WTC11 (cell line): ENCODE data around the gene TRIM25. TPM values are rescaled to one million over a fixed set of nuclear protein-coding genes. Genes with fewer than 3 reads are reported as not detected.

ENCODE experiments used
- ATAC-seq: fragments of 200-7000 bp; cut with Tn5 transposase; 2 replicates; pipeline ENCODE4 v1.10.0; 2021; ENCODE audit warnings: mild to moderate bottlenecking, moderate library complexity
- CTCF ChIA-PET: fragments of 300-600 bp; sonication (Branson Sonifier 250); formaldehyde crosslinking; loops from one replicate; lab custom pipeline; 2021; ENCODE audit warnings: antibody characterized with exemption; lab: Charles Lee
- POLR2A ChIA-PET: fragments of 350-600 bp; sonication (Branson Sonifier 250); formaldehyde crosslinking; loops from one replicate; lab custom pipeline; 2021; ENCODE audit warnings: antibody characterized with exemption; lab: Charles Lee
- DNase-seq: peaks from one replicate; pipeline ENCODE4 v3.0.0; 2021; ENCODE audit warnings: low spot score
- H3K27ac Mint-ChIP-seq: 2 replicates; pipeline ENCODE4 v1.8.0; 2021; ENCODE audit warnings: mixed read lengths
- H3K27me3 Mint-ChIP-seq: 2 replicates; pipeline ENCODE4 v1.8.0; 2021; ENCODE audit warnings: low read depth, mild to moderate bottlenecking, moderate library complexity, mixed read lengths
- H3K36me3 Mint-ChIP-seq: 2 replicates; pipeline ENCODE4 v1.8.0; 2021; ENCODE audit warnings: mixed read lengths
- H3K4me1 Mint-ChIP-seq: 2 replicates; pipeline ENCODE4 v1.8.0; 2022; ENCODE audit warnings: mixed read lengths
- H3K4me3 Mint-ChIP-seq: 2 replicates; pipeline ENCODE4 v1.8.0; 2021; ENCODE audit warnings: mild to moderate bottlenecking, moderate library complexity, mixed read lengths
- H3K9me3 Mint-ChIP-seq: 2 replicates; pipeline ENCODE4 v1.8.0; 2021; ENCODE audit warnings: mixed read lengths
- CBFB ChIP-seq: sonication (generic); formaldehyde crosslinking; IDR thresholded peaks from 2 replicates; pipeline ENCODE4 v1.8.1; 2022; ENCODE audit warnings: mild to moderate bottlenecking, low read depth, missing genetic modification reagents
- FOXK1 ChIP-seq: sonication (generic); formaldehyde crosslinking; IDR thresholded peaks from 2 replicates; pipeline ENCODE4 v1.8.0; 2022; ENCODE audit warnings: mild to moderate bottlenecking, moderate library complexity, missing genetic modification reagents
- HMGA2 ChIP-seq: fragments of 250-450 bp; sonication (Bioruptor Pico); IDR thresholded peaks from 2 replicates; pipeline ENCODE4 v1.4.0; 2021; ENCODE audit warnings: mild to moderate bottlenecking, moderate library complexity
- KAT7 ChIP-seq: sonication (generic); formaldehyde crosslinking; IDR thresholded peaks from 2 replicates; pipeline ENCODE4 v1.8.1; 2023; ENCODE audit warnings: missing genetic modification reagents, mild to moderate bottlenecking, borderline replicate concordance
- MYBL2 ChIP-seq: sonication (generic); formaldehyde crosslinking; IDR thresholded peaks from 2 replicates; pipeline ENCODE4 v1.8.1; 2023; ENCODE audit warnings: mild to moderate bottlenecking, moderate library complexity, missing genetic modification reagents
- RORB ChIP-seq: fragments of 250-450 bp; sonication (Bioruptor Pico); IDR thresholded peaks from 2 replicates; pipeline ENCODE4 v1.9.0; 2021; ENCODE audit warnings: mild to moderate bottlenecking
- SOX15 ChIP-seq: fragments of 250-450 bp; sonication (Bioruptor Pico); IDR thresholded peaks from 2 replicates; pipeline ENCODE4 v1.9.0; 2021; ENCODE audit warnings: mild to moderate bottlenecking
- ZBTB21 ChIP-seq: sonication (generic); formaldehyde crosslinking; IDR thresholded peaks from 2 replicates; pipeline ENCODE4 v1.8.1; 2023; ENCODE audit warnings: mild to moderate bottlenecking, missing genetic modification reagents, borderline replicate concordance
- ZNF138 ChIP-seq: sonication (generic); formaldehyde crosslinking; conservative IDR thresholded peaks from 2 replicates; pipeline ENCODE4 v1.8.1; 2022; ENCODE audit warnings: mild to moderate bottlenecking, moderate library complexity, missing genetic modification reagents
- ZNF232 ChIP-seq: sonication (generic); formaldehyde crosslinking; IDR thresholded peaks from 2 replicates; pipeline ENCODE4 v1.8.0; 2022; ENCODE audit warnings: mild to moderate bottlenecking, missing genetic modification reagents
- ZNF416 ChIP-seq: fragments of 250-450 bp; sonication (Bioruptor Pico); IDR thresholded peaks from 2 replicates; pipeline ENCODE4 v1.9.0; 2021; ENCODE audit warnings: mild to moderate bottlenecking, inconsistent platforms
- total RNA-seq: library from RNA; stranded (reverse); gene quantifications from 3 replicates; pipeline ENCODE4 v1.2.3, GENCODE V29; 2021
- TF ChIP-seq, protein P1 (sequence below): sonication (generic); formaldehyde crosslinking; IDR thresholded peaks from 2 replicates; pipeline ENCODE4 v1.8.0; 2023; ENCODE audit warnings: missing genetic modification reagents, mild to moderate bottlenecking, borderline replicate concordance
- TF ChIP-seq, protein P2 (sequence below): sonication (generic); formaldehyde crosslinking; IDR thresholded peaks from 2 replicates; pipeline ENCODE4 v1.8.0; 2022; ENCODE audit warnings: mild to moderate bottlenecking, missing genetic modification reagents
- TF ChIP-seq, protein P3 (sequence below): sonication (generic); formaldehyde crosslinking; conservative IDR thresholded peaks from 2 replicates; pipeline ENCODE4 v1.8.1; 2022; ENCODE audit warnings: mild to moderate bottlenecking, missing genetic modification reagents
- TF ChIP-seq, protein P4 (sequence below): sonication (generic); formaldehyde crosslinking; IDR thresholded peaks from 2 replicates; pipeline ENCODE4 v1.8.1; 2022; ENCODE audit warnings: low read depth, missing genetic modification reagents, borderline replicate concordance
- TF ChIP-seq, protein P5 (sequence below): fragments of 250-450 bp; sonication (Bioruptor Pico); IDR thresholded peaks from 2 replicates; pipeline ENCODE4 v1.8.0; 2021; ENCODE audit warnings: mild to moderate bottlenecking
- TF ChIP-seq, protein P6 (sequence below): sonication (generic); formaldehyde crosslinking; IDR thresholded peaks from 2 replicates; pipeline ENCODE4 v1.8.1; 2023; ENCODE audit warnings: mild to moderate bottlenecking, missing genetic modification reagents, moderate library complexity
- TF ChIP-seq, protein P7 (sequence below): sonication (generic); formaldehyde crosslinking; conservative IDR thresholded peaks from 2 replicates; pipeline ENCODE4 v1.8.1; 2023; ENCODE audit warnings: mild to moderate bottlenecking, low read depth, missing genetic modification reagents, moderate library complexity

The TRIM25 gene
- total RNA-seq, 1 experiment from 2014 or later, result 49.0 TPM

DNA sequence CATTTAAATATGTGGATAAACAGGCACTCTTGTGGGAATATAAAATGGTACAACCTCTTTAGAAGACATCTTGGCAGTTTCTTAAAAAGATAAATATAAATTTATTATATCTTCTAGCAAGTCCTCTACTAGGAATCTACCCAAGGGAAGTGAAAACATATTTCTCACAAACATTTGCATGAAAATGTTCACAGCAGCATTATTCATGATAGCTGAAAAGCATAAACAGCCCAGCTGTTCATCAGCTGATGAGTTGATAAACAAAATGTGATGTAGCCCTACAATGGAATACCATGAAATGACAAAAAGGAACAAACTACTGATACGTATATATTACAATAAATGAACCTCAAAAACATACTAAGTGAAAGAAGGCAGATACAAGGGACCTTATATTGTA, 67.9 kb downstream of the TRIM25 start:
- POLR2A ChIA-PET, result no interaction called here
- TF ChIP-seq RORB (CRISPR knock-in tag), result no peak
- no peak for TF ChIP-seq SOX15 (CRISPR knock-in tag)
- no peak for TF ChIP-seq CBFB (CRISPR knock-in tag)
- TF ChIP-seq ZNF138 (CRISPR knock-in tag), result no peak
- TF ChIP-seq, protein P1, sequence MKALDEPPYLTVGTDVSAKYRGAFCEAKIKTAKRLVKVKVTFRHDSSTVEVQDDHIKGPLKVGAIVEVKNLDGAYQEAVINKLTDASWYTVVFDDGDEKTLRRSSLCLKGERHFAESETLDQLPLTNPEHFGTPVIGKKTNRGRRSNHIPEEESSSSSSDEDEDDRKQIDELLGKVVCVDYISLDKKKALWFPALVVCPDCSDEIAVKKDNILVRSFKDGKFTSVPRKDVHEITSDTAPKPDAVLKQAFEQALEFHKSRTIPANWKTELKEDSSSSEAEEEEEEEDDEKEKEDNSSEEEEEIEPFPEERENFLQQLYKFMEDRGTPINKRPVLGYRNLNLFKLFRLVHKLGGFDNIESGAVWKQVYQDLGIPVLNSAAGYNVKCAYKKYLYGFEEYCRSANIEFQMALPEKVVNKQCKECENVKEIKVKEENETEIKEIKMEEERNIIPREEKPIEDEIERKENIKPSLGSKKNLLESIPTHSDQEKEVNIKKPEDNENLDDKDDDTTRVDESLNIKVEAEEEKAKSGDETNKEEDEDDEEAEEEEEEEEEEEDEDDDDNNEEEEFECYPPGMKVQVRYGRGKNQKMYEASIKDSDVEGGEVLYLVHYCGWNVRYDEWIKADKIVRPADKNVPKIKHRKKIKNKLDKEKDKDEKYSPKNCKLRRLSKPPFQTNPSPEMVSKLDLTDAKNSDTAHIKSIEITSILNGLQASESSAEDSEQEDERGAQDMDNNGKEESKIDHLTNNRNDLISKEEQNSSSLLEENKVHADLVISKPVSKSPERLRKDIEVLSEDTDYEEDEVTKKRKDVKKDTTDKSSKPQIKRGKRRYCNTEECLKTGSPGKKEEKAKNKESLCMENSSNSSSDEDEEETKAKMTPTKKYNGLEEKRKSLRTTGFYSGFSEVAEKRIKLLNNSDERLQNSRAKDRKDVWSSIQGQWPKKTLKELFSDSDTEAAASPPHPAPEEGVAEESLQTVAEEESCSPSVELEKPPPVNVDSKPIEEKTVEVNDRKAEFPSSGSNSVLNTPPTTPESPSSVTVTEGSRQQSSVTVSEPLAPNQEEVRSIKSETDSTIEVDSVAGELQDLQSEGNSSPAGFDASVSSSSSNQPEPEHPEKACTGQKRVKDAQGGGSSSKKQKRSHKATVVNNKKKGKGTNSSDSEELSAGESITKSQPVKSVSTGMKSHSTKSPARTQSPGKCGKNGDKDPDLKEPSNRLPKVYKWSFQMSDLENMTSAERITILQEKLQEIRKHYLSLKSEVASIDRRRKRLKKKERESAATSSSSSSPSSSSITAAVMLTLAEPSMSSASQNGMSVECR (CRISPR knock-in tag), result no peak
- TF ChIP-seq, protein P2, sequence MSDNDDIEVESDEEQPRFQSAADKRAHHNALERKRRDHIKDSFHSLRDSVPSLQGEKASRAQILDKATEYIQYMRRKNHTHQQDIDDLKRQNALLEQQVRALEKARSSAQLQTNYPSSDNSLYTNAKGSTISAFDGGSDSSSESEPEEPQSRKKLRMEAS, result no peak
- no peak for TF ChIP-seq ZNF416 (CRISPR knock-in tag)
- TF ChIP-seq HMGA2 (CRISPR knock-in tag), result no peak
- TF ChIP-seq ZBTB21 (CRISPR knock-in tag), result no peak
- TF ChIP-seq, protein P3, sequence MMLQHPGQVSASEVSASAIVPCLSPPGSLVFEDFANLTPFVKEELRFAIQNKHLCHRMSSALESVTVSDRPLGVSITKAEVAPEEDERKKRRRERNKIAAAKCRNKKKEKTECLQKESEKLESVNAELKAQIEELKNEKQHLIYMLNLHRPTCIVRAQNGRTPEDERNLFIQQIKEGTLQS (CRISPR knock-in tag), result no peak
- no peak for TF ChIP-seq FOXK1
- TF ChIP-seq, protein P4, sequence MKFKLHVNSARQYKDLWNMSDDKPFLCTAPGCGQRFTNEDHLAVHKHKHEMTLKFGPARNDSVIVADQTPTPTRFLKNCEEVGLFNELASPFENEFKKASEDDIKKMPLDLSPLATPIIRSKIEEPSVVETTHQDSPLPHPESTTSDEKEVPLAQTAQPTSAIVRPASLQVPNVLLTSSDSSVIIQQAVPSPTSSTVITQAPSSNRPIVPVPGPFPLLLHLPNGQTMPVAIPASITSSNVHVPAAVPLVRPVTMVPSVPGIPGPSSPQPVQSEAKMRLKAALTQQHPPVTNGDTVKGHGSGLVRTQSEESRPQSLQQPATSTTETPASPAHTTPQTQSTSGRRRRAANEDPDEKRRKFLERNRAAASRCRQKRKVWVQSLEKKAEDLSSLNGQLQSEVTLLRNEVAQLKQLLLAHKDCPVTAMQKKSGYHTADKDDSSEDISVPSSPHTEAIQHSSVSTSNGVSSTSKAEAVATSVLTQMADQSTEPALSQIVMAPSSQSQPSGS (CRISPR knock-in tag), result no peak
- Mint-ChIP-seq H3K4me1 (no peaks in the 10 kb centered on the region), H3K4me3 (no peak overlapping the region), H3K27me3 (no peaks in the 10 kb centered on the region), H3K36me3 (peaks cover 15% of the 10 kb centered on the region), H3K27ac (no peak overlapping the region), H3K9me3 (no peaks in the 10 kb centered on the region)
- ATAC-seq (no peak), DNase-seq (no peak)
- CTCF ChIA-PET, result interaction anchor here (1.6 kb wide), 1 partner anchor 26 kb away, joined by 4 read pairs; no protein-coding TSS in a partner anchor

DNA sequence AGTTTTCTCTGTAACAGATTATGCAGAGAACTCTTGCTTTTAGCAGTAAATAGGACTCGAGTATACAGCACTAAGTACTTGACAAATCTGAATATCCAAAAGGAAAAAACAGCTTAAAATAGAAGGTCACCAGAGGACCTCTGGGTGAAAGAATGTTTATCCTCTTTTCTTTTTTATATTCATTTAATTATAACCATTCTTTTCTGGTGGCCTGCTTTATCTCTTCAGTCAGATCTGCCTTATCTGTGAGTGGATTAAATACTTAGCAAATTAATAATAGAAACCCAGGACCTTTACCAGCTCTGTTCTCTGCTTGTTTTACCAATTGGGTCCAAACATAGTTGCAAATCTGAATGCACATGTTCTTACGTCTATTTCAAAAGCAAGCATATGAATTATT, 71.3 kb downstream of the TRIM25 start:
- H3K4me3 Mint-ChIP-seq, result no peak overlapping the region
- no peaks in the 10 kb centered on the region for H3K9me3 Mint-ChIP-seq
- no peak for TF ChIP-seq ZNF232
- TF ChIP-seq CBFB (CRISPR knock-in tag), result no peak
- TF ChIP-seq, protein P5, sequence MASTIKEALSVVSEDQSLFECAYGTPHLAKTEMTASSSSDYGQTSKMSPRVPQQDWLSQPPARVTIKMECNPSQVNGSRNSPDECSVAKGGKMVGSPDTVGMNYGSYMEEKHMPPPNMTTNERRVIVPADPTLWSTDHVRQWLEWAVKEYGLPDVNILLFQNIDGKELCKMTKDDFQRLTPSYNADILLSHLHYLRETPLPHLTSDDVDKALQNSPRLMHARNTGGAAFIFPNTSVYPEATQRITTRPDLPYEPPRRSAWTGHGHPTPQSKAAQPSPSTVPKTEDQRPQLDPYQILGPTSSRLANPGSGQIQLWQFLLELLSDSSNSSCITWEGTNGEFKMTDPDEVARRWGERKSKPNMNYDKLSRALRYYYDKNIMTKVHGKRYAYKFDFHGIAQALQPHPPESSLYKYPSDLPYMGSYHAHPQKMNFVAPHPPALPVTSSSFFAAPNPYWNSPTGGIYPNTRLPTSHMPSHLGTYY (CRISPR knock-in tag), result no peak
- TF ChIP-seq, protein P6, sequence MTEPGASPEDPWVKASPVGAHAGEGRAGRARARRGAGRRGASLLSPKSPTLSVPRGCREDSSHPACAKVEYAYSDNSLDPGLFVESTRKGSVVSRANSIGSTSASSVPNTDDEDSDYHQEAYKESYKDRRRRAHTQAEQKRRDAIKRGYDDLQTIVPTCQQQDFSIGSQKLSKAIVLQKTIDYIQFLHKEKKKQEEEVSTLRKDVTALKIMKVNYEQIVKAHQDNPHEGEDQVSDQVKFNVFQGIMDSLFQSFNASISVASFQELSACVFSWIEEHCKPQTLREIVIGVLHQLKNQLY, result no peak
- TF ChIP-seq KAT7, result no peak
- TF ChIP-seq, protein P7, sequence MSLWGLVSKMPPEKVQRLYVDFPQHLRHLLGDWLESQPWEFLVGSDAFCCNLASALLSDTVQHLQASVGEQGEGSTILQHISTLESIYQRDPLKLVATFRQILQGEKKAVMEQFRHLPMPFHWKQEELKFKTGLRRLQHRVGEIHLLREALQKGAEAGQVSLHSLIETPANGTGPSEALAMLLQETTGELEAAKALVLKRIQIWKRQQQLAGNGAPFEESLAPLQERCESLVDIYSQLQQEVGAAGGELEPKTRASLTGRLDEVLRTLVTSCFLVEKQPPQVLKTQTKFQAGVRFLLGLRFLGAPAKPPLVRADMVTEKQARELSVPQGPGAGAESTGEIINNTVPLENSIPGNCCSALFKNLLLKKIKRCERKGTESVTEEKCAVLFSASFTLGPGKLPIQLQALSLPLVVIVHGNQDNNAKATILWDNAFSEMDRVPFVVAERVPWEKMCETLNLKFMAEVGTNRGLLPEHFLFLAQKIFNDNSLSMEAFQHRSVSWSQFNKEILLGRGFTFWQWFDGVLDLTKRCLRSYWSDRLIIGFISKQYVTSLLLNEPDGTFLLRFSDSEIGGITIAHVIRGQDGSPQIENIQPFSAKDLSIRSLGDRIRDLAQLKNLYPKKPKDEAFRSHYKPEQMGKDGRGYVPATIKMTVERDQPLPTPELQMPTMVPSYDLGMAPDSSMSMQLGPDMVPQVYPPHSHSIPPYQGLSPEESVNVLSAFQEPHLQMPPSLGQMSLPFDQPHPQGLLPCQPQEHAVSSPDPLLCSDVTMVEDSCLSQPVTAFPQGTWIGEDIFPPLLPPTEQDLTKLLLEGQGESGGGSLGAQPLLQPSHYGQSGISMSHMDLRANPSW (CRISPR knock-in tag), result no peak
- TF ChIP-seq MYBL2, result no peak
- DNase-seq (no peak), ATAC-seq (no peak)
- peaks cover 8% of the 10 kb centered on the region for H3K4me1 Mint-ChIP-seq
- CTCF ChIA-PET, result interaction anchor here (1.1 to 1.6 kb wide), 2 partner anchors 23 kb away, joined by 4 read pairs; no protein-coding TSS in a partner anchor
- no peak overlapping the region for H3K27ac Mint-ChIP-seq
- peaks cover 10% of the 10 kb centered on the region for H3K36me3 Mint-ChIP-seq
- H3K27me3 Mint-ChIP-seq, result no peaks in the 10 kb centered on the region
- POLR2A ChIA-PET, result no interaction called here
